K562 (cell line): ENCODE results near the gene RDH13.

ENCODE experiments used
- CBX8 ChIP-seq: fragments of 200-600 bp; sonication (generic); IDR thresholded peaks from 2 replicates; pipeline ENCODE4 v1.6.1; 2012; ENCODE audit warnings: borderline replicate concordance, mixed run types, low read depth, mild to moderate bottlenecking, moderate library complexity, mixed read lengths, low read length, control low read depth, inconsistent platforms; ENCODE audit not compliant: poor library complexity, severe bottlenecking; ENCODE audit errors: extremely low read depth
- ELF4 ChIP-seq: fragments of 450-650 bp; formaldehyde crosslinking; IDR thresholded peaks from 2 replicates; pipeline ENCODE4 v1.4.0; 2022; ENCODE audit warnings: missing genetic modification characterization
- JUN ChIP-seq, 2 experiments: sonication (generic) in 1 of 2; formaldehyde crosslinking in 1 of 2; IDR thresholded peaks; 2 replicates each; pipeline versions ENCODE4 v1.6.1 to v1.8.0; 2012 to 2022; ENCODE audit warnings: borderline replicate concordance in 2 of 2, mild to moderate bottlenecking in 2 of 2, improper control_type of control experiment in 1 of 2, low read depth in 1 of 2, low read length in 1 of 2, missing genetic modification reagents in 1 of 2
- KAT8 ChIP-seq: fragments of 450-650 bp; IDR thresholded peaks from 2 replicates; pipeline ENCODE4 v1.6.1; 2016; ENCODE audit warnings: low read depth, mild to moderate bottlenecking
- MAX ChIP-seq: sonication (generic); formaldehyde crosslinking; IDR thresholded peaks from 2 replicates; pipeline ENCODE4 v1.9.0; 2022; ENCODE audit warnings: mild to moderate bottlenecking, missing genetic modification reagents
- POLR2AphosphoS5 ChIP-seq: IDR thresholded peaks from 2 replicates; pipeline ENCODE4 v1.6.1; 2011; ENCODE audit warnings: mild to moderate bottlenecking, low read depth, low read length, moderate library complexity; ENCODE audit not compliant: control insufficient read depth, insufficient read depth
- ZNF511 ChIP-seq: sonication (generic); formaldehyde crosslinking; IDR thresholded peaks from 2 replicates; pipeline ENCODE4 v1.8.0; 2022; ENCODE audit warnings: mild to moderate bottlenecking, missing genetic modification reagents

- no peak for TF ChIP-seq CBX8
- TF ChIP-seq JUN (IDR thresholded peaks at IDR 0.05; ENCODE audit: borderline replicate concordance, low read depth, low read length): no peak
- no peak for TF ChIP-seq JUN (CRISPR knock-in tag; IDR thresholded peaks at IDR 0.05; ENCODE audit: borderline replicate concordance)
- TF ChIP-seq KAT8: no peak
- TF ChIP-seq MAX (CRISPR knock-in tag): no peak
- no peak for TF ChIP-seq ZNF511 (CRISPR knock-in tag)
- no peak; the same call in 1 of the 2 replicates for TF ChIP-seq POLR2AphosphoS5
- TF ChIP-seq ELF4: no peak
Observed at GRCh38 chr19:55024111-55024510, 38.8 kb downstream of the RDH13 start.
